ENCODE measurements around the gene DENND6B. TPM values are rescaled to one million over a fixed set of nuclear protein-coding genes. Genes with fewer than 3 reads are reported as not detected.

DENND6B gene
- total RNA-seq, 3 donors from 2014 or later (not counting 1 experiment from before 2014, with no cell fraction given) = 3.1 to 5.0 (median 4.5) TPM

- H3K4me3 Mint-ChIP-seq = peak overlapping the region; percentile 89
- Histone ChIP-seq H3K9me3 (ENCODE audit: control insufficient read depth, insufficient read depth, low read length) (no peaks in the 10 kb centered on the region), H3K27me3 (ENCODE audit: control insufficient read depth, insufficient read depth, low read length) (no peaks in the 10 kb centered on the region), H3K36me3 (ENCODE audit: control insufficient read depth, insufficient read depth, low read length) (no peaks in the 10 kb centered on the region), H3K27ac (ENCODE audit: low read length) (peak overlapping the region; percentile 88), H3K4me1 (ENCODE audit: control insufficient read depth, insufficient read depth, low read length) (peaks cover 17% of the 10 kb centered on the region), H3K4me3 (ENCODE audit: low read length) (peak overlapping the region; percentile 60)
- DNase-seq (no peak), ATAC-seq (no peak)
- H3K36me3 Mint-ChIP-seq = no peaks in the 10 kb centered on the region
- no peak for TF ChIP-seq CTCF (IDR thresholded peaks at IDR 0.05)
- no peaks in the 10 kb centered on the region for H3K27me3 Mint-ChIP-seq (ENCODE audit: low read depth in 2 of 2)
- no peaks in the 10 kb centered on the region for H3K9me3 Mint-ChIP-seq
- peaks cover 0 to 13% of the 10 kb centered on the region in 2 donors for H3K4me1 Mint-ChIP-seq
- 58% methylated on average over 22 of the region's 22 CpGs for WGBS (ENCODE audit: insufficient coverage)
- peak overlapping the region; percentile 54 to 81 for H3K27ac Mint-ChIP-seq
- intact Hi-C loops (cut with micrococcal nuclease) = loop anchor here (2.0 to 5.0 kb wide), 2 partner anchors 15 to 75 kb away; partner anchors contain the start of genes HDAC10 and PPP6R2
Measured at GRCh38 chr22:50327711-50328019, 853 bp upstream of the DENND6B start.

GRCh38 chr22:50326225-50326955, 422 bp downstream of the DENND6B start:
- peak overlapping the region; percentile 86 for H3K4me3 Mint-ChIP-seq
- H3K9me3 ChIP-seq (ENCODE audit: control insufficient read depth, insufficient read depth, low read length) = no peaks in the 10 kb centered on the region
- no peaks in the 10 kb centered on the region for H3K9me3 Mint-ChIP-seq
- intact Hi-C loops (cut with micrococcal nuclease) = loop anchor here (2.0 to 5.0 kb wide), 2 partner anchors 16 to 74 kb away; partner anchors contain the start of genes HDAC10 and PPP6R2
- peaks cover 0 to 13% of the 10 kb centered on the region in 2 donors for H3K4me1 Mint-ChIP-seq
- 21% methylated on average over 56 of the region's 56 CpGs for WGBS (ENCODE audit: insufficient coverage)
- peaks cover 17% of the 10 kb centered on the region for H3K4me1 ChIP-seq (ENCODE audit: control insufficient read depth, insufficient read depth, low read length)
- no peak overlapping the region for H3K27ac ChIP-seq (ENCODE audit: low read length)
- DNase-seq (no peak), ATAC-seq (no peak)
- no peaks in the 10 kb centered on the region for H3K27me3 ChIP-seq (ENCODE audit: control insufficient read depth, insufficient read depth, low read length)
- no peak for TF ChIP-seq CTCF (IDR thresholded peaks at IDR 0.05)
- no peak overlapping the region for H3K4me3 ChIP-seq (ENCODE audit: low read length)
- H3K36me3 ChIP-seq (ENCODE audit: control insufficient read depth, insufficient read depth, low read length) = no peaks in the 10 kb centered on the region
- no peaks in the 10 kb centered on the region for H3K36me3 Mint-ChIP-seq
- peak overlapping the region; percentile 18 to 31 for H3K27ac Mint-ChIP-seq
- H3K27me3 Mint-ChIP-seq (ENCODE audit: low read depth in 2 of 2) = no peaks in the 10 kb centered on the region

GRCh38 chr22:50325444-50326224, 1.2 kb downstream of the DENND6B start:
- WGBS (ENCODE audit: insufficient coverage) = 92% methylated on average over 18 of the region's 19 CpGs
- Histone ChIP-seq H3K4me1 (ENCODE audit: control insufficient read depth, insufficient read depth, low read length) (peaks cover 17% of the 10 kb centered on the region), H3K27ac (ENCODE audit: low read length) (no peak overlapping the region), H3K4me3 (ENCODE audit: low read length) (no peak overlapping the region), H3K27me3 (ENCODE audit: control insufficient read depth, insufficient read depth, low read length) (no peaks in the 10 kb centered on the region), H3K9me3 (ENCODE audit: control insufficient read depth, insufficient read depth, low read length) (no peaks in the 10 kb centered on the region), H3K36me3 (ENCODE audit: control insufficient read depth, insufficient read depth, low read length) (no peaks in the 10 kb centered on the region)
- Mint-ChIP-seq H3K4me3 (peak overlapping the region; percentile 86), H3K4me1 (peaks cover 0 to 13% of the 10 kb centered on the region in 2 donors), H3K36me3 (no peaks in the 10 kb centered on the region), H3K27me3 (ENCODE audit: low read depth in 2 of 2) (no peaks in the 10 kb centered on the region), H3K9me3 (no peaks in the 10 kb centered on the region), H3K27ac (peak overlapping the region; percentile 18 to 31)
- ATAC-seq (no peak), DNase-seq (no peak)
- intact Hi-C loops (cut with micrococcal nuclease) = loop anchor here (2.0 to 5.0 kb wide), 2 partner anchors 17 to 73 kb away; partner anchors contain the start of genes HDAC10 and PPP6R2
- TF ChIP-seq CTCF (IDR thresholded peaks at IDR 0.05) = no peak

All from natural killer cell (primary cell).